ENCODE data around the gene DPP10. TPM values are rescaled to one million over a fixed set of nuclear protein-coding genes. Genes with fewer than 3 reads are reported as not detected.

The DPP10 gene
- total RNA-seq, 1 donor from 2014 or later, result 73.0 TPM

DNA sequence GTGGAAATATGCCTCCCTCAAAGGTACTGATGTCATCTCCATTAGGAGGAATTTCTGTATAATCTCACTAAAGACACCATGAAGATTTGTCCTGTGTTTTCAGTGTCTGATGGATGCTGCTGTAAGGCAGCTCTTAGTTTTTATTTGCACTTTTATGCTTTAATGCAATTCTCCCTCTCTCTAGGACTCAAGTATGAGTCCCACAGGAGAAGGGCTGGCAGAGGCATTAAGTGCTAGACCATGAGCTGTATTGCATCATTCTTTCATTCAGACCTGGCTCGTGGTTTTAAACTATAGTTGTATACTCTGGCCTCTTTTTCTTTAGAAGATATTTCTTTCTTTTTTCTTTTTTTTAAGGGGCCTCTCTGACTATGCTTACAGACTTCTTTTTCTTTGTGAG is 805.6 kb downstream of the DPP10 start:
- no peaks in the 10 kb centered on the region for H3K27me3 Mint-ChIP-seq (ENCODE audit: low read depth)

DNA sequence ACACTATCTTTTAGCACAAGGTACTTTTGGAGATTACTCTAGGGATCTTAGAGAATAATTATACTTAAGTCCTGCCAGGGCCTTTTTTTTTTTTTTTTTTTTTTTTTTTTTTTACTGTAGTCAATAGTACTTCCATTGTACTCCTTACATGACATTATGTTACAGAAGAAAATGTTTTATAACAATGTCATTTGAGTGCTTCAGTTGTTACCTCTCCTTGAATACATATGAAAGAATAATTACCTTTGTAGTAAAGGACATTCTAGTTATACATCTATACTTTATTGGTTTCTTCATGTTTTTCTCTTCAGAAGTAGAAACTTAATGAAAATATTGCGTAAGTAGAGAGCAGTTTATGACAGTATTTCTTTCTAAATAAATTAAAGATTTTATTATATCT is 834.9 kb downstream of the DPP10 start:
- Mint-ChIP-seq H3K36me3 (peaks cover 10% of the 10 kb centered on the region), H3K4me3 (no peak overlapping the region), H3K27me3 (ENCODE audit: low read depth) (no peaks in the 10 kb centered on the region), H3K4me1 (peaks cover 3% of the 10 kb centered on the region), H3K27ac (no peak overlapping the region), H3K9me3 (peaks cover 8% of the 10 kb centered on the region)
- TF ChIP-seq, protein P1, sequence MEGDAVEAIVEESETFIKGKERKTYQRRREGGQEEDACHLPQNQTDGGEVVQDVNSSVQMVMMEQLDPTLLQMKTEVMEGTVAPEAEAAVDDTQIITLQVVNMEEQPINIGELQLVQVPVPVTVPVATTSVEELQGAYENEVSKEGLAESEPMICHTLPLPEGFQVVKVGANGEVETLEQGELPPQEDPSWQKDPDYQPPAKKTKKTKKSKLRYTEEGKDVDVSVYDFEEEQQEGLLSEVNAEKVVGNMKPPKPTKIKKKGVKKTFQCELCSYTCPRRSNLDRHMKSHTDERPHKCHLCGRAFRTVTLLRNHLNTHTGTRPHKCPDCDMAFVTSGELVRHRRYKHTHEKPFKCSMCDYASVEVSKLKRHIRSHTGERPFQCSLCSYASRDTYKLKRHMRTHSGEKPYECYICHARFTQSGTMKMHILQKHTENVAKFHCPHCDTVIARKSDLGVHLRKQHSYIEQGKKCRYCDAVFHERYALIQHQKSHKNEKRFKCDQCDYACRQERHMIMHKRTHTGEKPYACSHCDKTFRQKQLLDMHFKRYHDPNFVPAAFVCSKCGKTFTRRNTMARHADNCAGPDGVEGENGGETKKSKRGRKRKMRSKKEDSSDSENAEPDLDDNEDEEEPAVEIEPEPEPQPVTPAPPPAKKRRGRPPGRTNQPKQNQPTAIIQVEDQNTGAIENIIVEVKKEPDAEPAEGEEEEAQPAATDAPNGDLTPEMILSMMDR (IDR thresholded peaks at IDR 0.05; ENCODE audit: unreplicated experiment), result no peak
- no peak for DNase-seq (ENCODE audit: low spot score in 2 of 2, unreplicated experiment in 2 of 2)

More for the DNA sequence above, 805.6 kb downstream of the DPP10 start:
- Mint-ChIP-seq H3K9me3 (peaks cover 5% of the 10 kb centered on the region), H3K36me3 (peaks cover 4% of the 10 kb centered on the region), H3K4me1 (peaks cover 12% of the 10 kb centered on the region), H3K4me3 (no peak overlapping the region), H3K27ac (no peak overlapping the region)
- no peak for DNase-seq (ENCODE audit: low spot score in 2 of 2, unreplicated experiment in 2 of 2)
- TF ChIP-seq, protein P1 (IDR thresholded peaks at IDR 0.05; ENCODE audit: unreplicated experiment), result no peak

DNA sequence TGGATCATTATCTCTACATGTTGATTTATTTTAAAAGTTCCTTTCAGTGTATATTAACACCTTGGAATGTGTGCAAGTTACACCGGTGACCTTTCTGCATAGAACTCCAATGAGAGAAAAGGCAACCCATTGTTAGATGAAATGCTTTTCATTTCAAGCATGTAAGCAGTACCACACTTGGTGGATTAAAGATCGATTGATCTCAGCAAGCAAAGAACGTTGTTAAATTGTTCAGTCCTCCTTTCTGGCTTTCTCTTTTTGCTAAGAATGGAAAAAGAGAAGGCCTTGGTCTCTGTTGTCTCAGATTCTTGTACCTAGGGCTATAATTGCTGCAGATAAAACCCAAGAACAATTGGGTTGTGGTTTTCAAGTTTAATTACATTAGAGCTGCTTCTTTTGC is 843.0 kb downstream of the DPP10 start:
- H3K27me3 Mint-ChIP-seq (ENCODE audit: low read depth), result no peaks in the 10 kb centered on the region
- TF ChIP-seq, protein P1 (IDR thresholded peaks at IDR 0.05; ENCODE audit: unreplicated experiment), result no peak
- peaks cover 3% of the 10 kb centered on the region for H3K9me3 Mint-ChIP-seq
- no peak overlapping the region for H3K4me3 Mint-ChIP-seq
- H3K27ac Mint-ChIP-seq, result peak overlapping the region; percentile 31
- no peak for DNase-seq (ENCODE audit: low spot score in 2 of 2, unreplicated experiment in 2 of 2)
- peaks cover 6% of the 10 kb centered on the region for H3K36me3 Mint-ChIP-seq
- H3K4me1 Mint-ChIP-seq, result peaks cover 27% of the 10 kb centered on the region

DNA sequence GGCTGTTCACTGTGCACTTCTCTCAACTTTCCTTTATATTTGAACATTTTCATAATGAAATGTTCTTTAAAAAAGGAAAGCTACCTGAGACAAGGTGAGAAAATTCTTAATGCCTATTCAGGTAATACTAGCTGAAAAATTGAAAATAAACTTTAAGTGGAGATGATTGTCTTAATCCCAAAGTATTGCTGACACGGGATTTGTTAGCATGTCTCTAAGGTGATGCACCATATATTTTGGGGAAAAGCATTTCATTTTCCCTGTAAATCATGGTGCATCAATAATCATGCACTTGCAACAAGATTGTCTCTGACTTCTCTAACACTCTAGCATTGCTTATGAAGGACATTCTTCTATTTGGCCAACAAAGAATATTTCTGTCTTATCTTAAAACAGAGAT is 848.0 kb downstream of the DPP10 start:
- H3K4me3 Mint-ChIP-seq, result no peak overlapping the region
- H3K27me3 Mint-ChIP-seq (ENCODE audit: low read depth), result no peaks in the 10 kb centered on the region
- peaks cover 30% of the 10 kb centered on the region for H3K4me1 Mint-ChIP-seq
- TF ChIP-seq, protein P1 (IDR thresholded peaks at IDR 0.05; ENCODE audit: unreplicated experiment), result no peak
- peaks cover 6% of the 10 kb centered on the region for H3K36me3 Mint-ChIP-seq
- H3K27ac Mint-ChIP-seq, result no peak overlapping the region
- no peak for DNase-seq (ENCODE audit: low spot score in 2 of 2, unreplicated experiment in 2 of 2)
- peaks cover 3% of the 10 kb centered on the region for H3K9me3 Mint-ChIP-seq

DNA sequence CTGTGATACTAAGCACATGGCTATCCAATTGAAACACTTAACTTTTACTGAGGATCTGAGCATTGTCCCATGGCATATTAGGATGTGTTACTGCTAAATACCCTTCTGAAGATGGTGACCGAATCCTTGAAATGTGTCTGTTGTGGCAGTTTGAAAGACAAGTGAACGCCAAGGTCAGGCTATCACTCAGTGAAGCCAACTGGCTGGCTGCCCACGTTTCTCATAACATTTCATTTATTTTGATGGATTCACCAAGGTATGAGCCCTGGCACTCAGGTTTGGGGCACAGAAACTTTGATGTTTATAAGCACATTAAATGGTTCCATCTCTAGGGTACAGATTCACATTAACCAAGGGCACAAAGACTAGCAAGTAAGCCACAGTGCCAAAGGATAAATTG is 850.3 kb downstream of the DPP10 start:
- DNase-seq (ENCODE audit: low spot score in 2 of 2, unreplicated experiment in 2 of 2), result no peak
- H3K27me3 Mint-ChIP-seq (ENCODE audit: low read depth), result no peaks in the 10 kb centered on the region
- H3K36me3 Mint-ChIP-seq, result peaks cover 4% of the 10 kb centered on the region
- H3K27ac Mint-ChIP-seq, result no peak overlapping the region
- H3K4me1 Mint-ChIP-seq, result peaks cover 25% of the 10 kb centered on the region
- H3K4me3 Mint-ChIP-seq, result no peak overlapping the region
- TF ChIP-seq, protein P1 (IDR thresholded peaks at IDR 0.05; ENCODE audit: unreplicated experiment), result no peak
- H3K9me3 Mint-ChIP-seq, result no peaks in the 10 kb centered on the region

DNA sequence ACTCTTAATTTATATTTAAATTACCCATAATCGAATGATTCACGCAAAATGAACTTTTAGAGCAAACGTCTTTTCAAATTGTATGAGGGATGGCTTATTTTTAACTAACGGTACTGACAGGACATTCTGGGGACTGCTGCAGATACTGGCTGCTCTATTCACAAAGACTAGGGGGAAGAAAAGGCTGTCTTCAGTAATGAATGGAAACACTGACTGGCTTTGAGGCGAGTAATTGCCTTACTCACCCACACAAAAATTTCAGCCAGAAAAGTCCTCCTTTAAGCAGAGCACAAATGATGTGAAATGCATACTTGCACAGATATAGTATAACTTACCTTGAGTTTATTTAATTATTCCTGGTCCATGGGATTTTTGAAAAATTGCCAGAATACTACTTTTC is 852.6 kb downstream of the DPP10 start:
- Mint-ChIP-seq H3K4me3 (no peak overlapping the region), H3K27me3 (ENCODE audit: low read depth) (no peaks in the 10 kb centered on the region), H3K36me3 (no peaks in the 10 kb centered on the region), H3K4me1 (peaks cover 28% of the 10 kb centered on the region), H3K9me3 (peaks cover under 1% of the 10 kb centered on the region), H3K27ac (no peak overlapping the region)
- DNase-seq (ENCODE audit: low spot score in 2 of 2, unreplicated experiment in 2 of 2), result no peak
- TF ChIP-seq, protein P1 (IDR thresholded peaks at IDR 0.05; ENCODE audit: unreplicated experiment), result no peak
